Measurements from ENCODE around the gene VPS72.
A peak's percentile ranks its signal among the peaks of the same experiment; 100 is the strongest.
"Not testable (repeated sequence)": the region's sequence is repeated elsewhere in the genome, so short reads cannot be mapped to it uniquely, and the experiment has no call there.

The VPS72 gene

GRCh38 chr1:151189637-151190445, at the start of gene VPS72:
TSS of gene VPS72 (minus strand) at chr1:151190197. CDS start at chr1:151190121, 76 bp downstream.
- H3K36me3 Mint-ChIP-seq: peaks cover 8 to 13% of the 10 kb centered on the region in 2 donors
- ATAC-seq (replicated peaks) (peak; percentile 95 to 97), DNase-seq (peak; percentile 83)
- no peaks in the 10 kb centered on the region for H3K9me3 Mint-ChIP-seq
- H3K27ac Mint-ChIP-seq: peak within 1 kb of the TSS; percentile 100
- peaks cover 0 to 3% of the 10 kb centered on the region in 2 donors for H3K27me3 Mint-ChIP-seq
- peak within 1 kb of the TSS; percentile 90 to 100 for H3K4me3 Mint-ChIP-seq
- peaks cover 16 to 22% of the 10 kb centered on the region in 2 donors for H3K4me1 Mint-ChIP-seq

GRCh38 chr1:151238467-151238739, 48.4 kb upstream of the VPS72 start:
- peaks cover 58 to 63% of the 10 kb centered on the region in 2 donors for H3K36me3 Mint-ChIP-seq
- H3K27ac Mint-ChIP-seq: peak overlapping the region; percentile 73
- peaks cover 16 to 29% of the 10 kb centered on the region in 2 donors for H3K4me1 Mint-ChIP-seq
- H3K4me3 Mint-ChIP-seq: no peak overlapping the region
- no peak for DNase-seq
- H3K9me3 Mint-ChIP-seq: no peaks in the 10 kb centered on the region
- H3K27me3 Mint-ChIP-seq: no peaks in the 10 kb centered on the region
- ATAC-seq (replicated peaks): peak in 1 of 2 donors; percentile 12

- Mint-ChIP-seq H3K27ac (peak overlapping the region; percentile 73), H3K4me1 (peaks cover 16 to 29% of the 10 kb centered on the region in 2 donors), H3K36me3 (peaks cover 54 to 59% of the 10 kb centered on the region in 2 donors), H3K4me3 (peak overlapping the region in 1 of 2 donors; percentile 55), H3K9me3 (no peaks in the 10 kb centered on the region), H3K27me3 (no peaks in the 10 kb centered on the region)
- no peak for DNase-seq
- ATAC-seq (replicated peaks): peak; percentile 90 to 98
These were observed 47.9 kb upstream of the VPS72 start for GRCh38 chr1:151237678-151238466.

GRCh38 chr1:151235235-151235634, 45.2 kb upstream of the VPS72 start:
- H3K27ac Mint-ChIP-seq: no peak overlapping the region
- no peaks in the 10 kb centered on the region for H3K27me3 Mint-ChIP-seq
- no peaks in the 10 kb centered on the region for H3K9me3 Mint-ChIP-seq
- peaks cover 47 to 66% of the 10 kb centered on the region in 2 donors for H3K36me3 Mint-ChIP-seq
- H3K4me3 Mint-ChIP-seq: no peak overlapping the region
- peaks cover 16 to 29% of the 10 kb centered on the region in 2 donors for H3K4me1 Mint-ChIP-seq
- ATAC-seq (replicated peaks) (no peak), DNase-seq (no peak)

- DNase-seq (no peak), ATAC-seq (replicated peaks) (no peak)
These were observed 32.1 kb upstream of the VPS72 start for GRCh38 chr1:151222130-151222529.

GRCh38 chr1:151221616-151222015, 31.6 kb upstream of the VPS72 start:
- ATAC-seq (replicated peaks) (no peak), DNase-seq (no peak)
- Mint-ChIP-seq H3K27ac (no peak overlapping the region), H3K9me3 (no peaks in the 10 kb centered on the region), H3K27me3 (no peaks in the 10 kb centered on the region), H3K36me3 (peaks cover 19 to 22% of the 10 kb centered on the region in 2 donors), H3K4me3 (no peak overlapping the region), H3K4me1 (peaks cover 2 to 3% of the 10 kb centered on the region in 2 donors)

More at GRCh38 chr1:151222130-151222529, 32.1 kb upstream of the VPS72 start:
- Mint-ChIP-seq H3K4me3 (no peak overlapping the region), H3K27ac (no peak overlapping the region), H3K4me1 (peaks cover 0 to 3% of the 10 kb centered on the region in 2 donors), H3K27me3 (no peaks in the 10 kb centered on the region), H3K9me3 (no peaks in the 10 kb centered on the region), H3K36me3 (peaks cover 19 to 26% of the 10 kb centered on the region in 2 donors)

- no peaks in the 10 kb centered on the region for H3K9me3 Mint-ChIP-seq
- no peak for DNase-seq
- H3K27me3 Mint-ChIP-seq: no peaks in the 10 kb centered on the region
- H3K36me3 Mint-ChIP-seq: peaks cover 21 to 42% of the 10 kb centered on the region in 2 donors
- no peak overlapping the region for H3K27ac Mint-ChIP-seq
- no peak overlapping the region for H3K4me3 Mint-ChIP-seq
- H3K4me1 Mint-ChIP-seq: peaks cover 9 to 31% of the 10 kb centered on the region in 2 donors
- no peak for ATAC-seq (replicated peaks)
These were observed 23.6 kb upstream of the VPS72 start for GRCh38 chr1:151213560-151213959.

GRCh38 chr1:151211972-151212705, 22.1 kb upstream of the VPS72 start:
- H3K36me3 Mint-ChIP-seq: peaks cover 25 to 41% of the 10 kb centered on the region in 2 donors
- no peaks in the 10 kb centered on the region for H3K9me3 Mint-ChIP-seq
- H3K4me1 Mint-ChIP-seq: peaks cover 9 to 31% of the 10 kb centered on the region in 2 donors
- no peak for ATAC-seq (replicated peaks)
- H3K27ac Mint-ChIP-seq: no peak overlapping the region
- H3K4me3 Mint-ChIP-seq: no peak overlapping the region
- H3K27me3 Mint-ChIP-seq: no peaks in the 10 kb centered on the region
- no peak for DNase-seq

GRCh38 chr1:151210830-151211229, 20.8 kb upstream of the VPS72 start:
- no peaks in the 10 kb centered on the region for H3K27me3 Mint-ChIP-seq
- no peak overlapping the region for H3K27ac Mint-ChIP-seq
- H3K36me3 Mint-ChIP-seq: peaks cover 25 to 46% of the 10 kb centered on the region in 2 donors
- no peaks in the 10 kb centered on the region for H3K9me3 Mint-ChIP-seq
- DNase-seq (no peak), ATAC-seq (replicated peaks) (no peak)
- no peak overlapping the region for H3K4me3 Mint-ChIP-seq
- peaks cover 10 to 23% of the 10 kb centered on the region in 2 donors for H3K4me1 Mint-ChIP-seq

- H3K27me3 Mint-ChIP-seq; DNase-seq; H3K9me3 Mint-ChIP-seq; H3K27ac Mint-ChIP-seq; H3K4me3 Mint-ChIP-seq; ATAC-seq (replicated peaks): not testable (repeated sequence)
- peaks cover 4 to 20% of the 10 kb centered on the region in 2 donors for H3K4me1 Mint-ChIP-seq
- peaks cover 24 to 33% of the 10 kb centered on the region in 2 donors for H3K36me3 Mint-ChIP-seq
These were observed 15.5 kb upstream of the VPS72 start for GRCh38 chr1:151205381-151205965.

GRCh38 chr1:151199873-151200581, 10.0 kb upstream of the VPS72 start:
- H3K4me1 Mint-ChIP-seq: peaks cover 18 to 44% of the 10 kb centered on the region in 2 donors
- H3K27ac Mint-ChIP-seq: peak overlapping the region; percentile 99
- H3K9me3 Mint-ChIP-seq: no peaks in the 10 kb centered on the region
- H3K36me3 Mint-ChIP-seq: peaks cover 21 to 28% of the 10 kb centered on the region in 2 donors
- no peak for DNase-seq
- H3K4me3 Mint-ChIP-seq: peak overlapping the region; percentile 96 to 97
- no peaks in the 10 kb centered on the region for H3K27me3 Mint-ChIP-seq
- ATAC-seq (replicated peaks): no peak

GRCh38 chr1:151198254-151199127, 8.5 kb upstream of the VPS72 start, which contains the start of gene PIP5K1A:
TSS of gene PIP5K1A (plus strand) at chr1:151198552. CDS start at chr1:151198997, 445 bp downstream.
- Mint-ChIP-seq H3K9me3 (no peaks in the 10 kb centered on the region), H3K27me3 (no peaks in the 10 kb centered on the region), H3K27ac (peak within 1 kb of the TSS; percentile 99), H3K4me1 (peaks cover 18 to 40% of the 10 kb centered on the region in 2 donors), H3K36me3 (peaks cover 21 to 28% of the 10 kb centered on the region in 2 donors), H3K4me3 (peak within 1 kb of the TSS; percentile 96 to 97)
- ATAC-seq (replicated peaks) (peak; percentile 88 to 93), DNase-seq (peak; percentile 95)
